ENCODE data around the gene CFAP299.
"Not testable (repeated sequence)": the region's sequence is repeated elsewhere in the genome, so short reads cannot be mapped to it uniquely, and the experiment has no call there.

CFAP299 gene

GRCh38 chr4:80335554-80336358 is at the start of gene CFAP299:
CFAP299 (plus strand) TSS chr4:80335730.
- DNase-seq = peak; percentile 78

DNA sequence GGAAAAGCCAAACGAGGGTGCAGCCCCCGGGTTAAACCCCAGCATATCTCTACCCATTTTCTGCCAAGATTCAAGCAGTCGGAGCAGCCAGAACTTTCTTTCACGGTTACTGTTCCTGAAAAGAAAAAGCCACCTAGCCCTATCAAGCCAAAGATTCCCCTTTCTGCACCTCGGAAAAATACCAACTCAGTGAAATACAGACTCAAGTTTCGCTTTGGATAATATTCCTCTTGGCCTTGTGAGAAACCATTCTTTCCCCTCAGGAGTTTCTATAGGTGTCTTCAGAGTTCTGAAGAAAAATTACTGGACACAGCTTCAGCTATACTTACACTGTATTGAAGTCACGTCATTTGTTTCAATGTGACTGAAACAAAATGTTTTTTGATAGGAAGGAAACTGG is 49.1 kb upstream of the CFAP299 start:
- DNase-seq = no peak

DNA sequence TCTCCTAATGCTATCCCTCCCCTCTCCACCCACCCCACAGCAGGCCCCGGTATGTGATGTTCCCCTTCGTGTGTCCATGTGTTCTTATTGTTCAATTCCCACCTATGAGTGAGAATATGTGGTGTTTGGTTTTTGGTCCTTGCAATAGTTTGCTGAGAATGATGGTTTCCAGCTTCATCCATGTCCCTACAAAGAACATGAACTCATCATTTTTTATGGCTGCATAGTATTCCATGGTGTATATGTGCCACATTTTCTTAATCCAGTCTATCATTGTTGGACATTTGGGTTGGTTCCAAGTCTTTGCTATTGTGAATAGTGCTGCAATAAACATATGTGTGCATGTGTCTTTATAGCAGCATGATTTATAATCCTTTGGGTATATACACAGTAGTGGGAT is 44.9 kb upstream of the CFAP299 start:
- not testable (repeated sequence) for DNase-seq

DNA sequence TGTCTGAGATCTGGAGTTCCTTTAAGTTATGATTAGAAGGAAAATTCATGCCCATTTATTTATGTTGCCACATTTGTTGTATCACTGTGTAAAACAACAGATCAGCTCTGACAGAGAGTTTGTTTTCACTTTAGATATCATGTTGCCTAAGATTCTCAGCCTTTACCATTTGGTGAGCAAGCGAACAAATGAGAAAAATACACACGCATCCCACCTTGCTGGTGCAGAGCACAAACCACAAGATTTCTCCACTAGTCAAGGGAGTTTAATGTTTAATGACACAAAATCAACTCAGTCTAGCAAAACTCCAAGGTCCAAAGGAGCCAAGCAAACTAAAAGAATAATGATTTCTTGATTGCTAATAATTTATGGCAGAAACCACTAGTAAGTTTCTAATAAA is 41.3 kb upstream of the CFAP299 start:
- no peak for DNase-seq

DNA sequence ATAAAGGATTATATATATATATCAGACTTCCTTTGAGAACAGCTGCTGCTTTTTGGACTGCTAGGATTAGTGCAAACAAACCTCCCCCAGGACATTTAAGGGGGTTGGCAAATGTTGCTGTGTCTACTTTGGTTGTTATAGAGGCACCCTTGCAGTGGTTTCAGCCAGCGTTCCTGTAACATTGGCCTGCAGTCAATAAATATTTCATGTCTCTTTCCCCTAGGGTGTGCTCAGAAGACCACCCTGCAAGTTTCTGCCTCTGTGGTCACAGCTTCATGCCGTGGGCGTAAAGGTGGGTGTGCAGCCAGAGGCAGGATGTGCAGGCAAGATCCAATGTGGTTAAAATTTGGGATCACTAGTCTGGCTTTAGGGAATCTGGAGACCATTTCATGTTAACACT is 40.2 kb upstream of the CFAP299 start:
- DNase-seq = no peak

DNA sequence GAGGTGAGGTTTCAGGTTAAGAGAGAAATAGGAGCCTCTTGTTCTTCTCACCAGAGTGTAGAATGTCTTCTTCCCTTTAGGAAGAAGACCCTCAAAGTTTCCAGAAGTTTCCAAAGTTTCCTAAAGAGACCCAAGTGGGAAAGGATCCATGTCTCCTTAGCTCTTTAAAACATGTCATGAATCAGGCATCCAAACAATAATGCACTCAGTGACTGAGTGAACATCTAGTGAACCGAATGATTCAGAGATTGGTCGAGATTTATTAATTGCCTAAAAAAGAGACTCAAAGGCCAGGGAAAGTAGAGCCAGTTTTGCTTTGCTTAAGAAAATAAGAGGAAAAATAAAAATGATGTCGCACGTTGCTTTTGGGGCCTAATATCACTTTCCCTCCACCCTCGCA is 39.7 kb upstream of the CFAP299 start:
- no peak for DNase-seq

DNA sequence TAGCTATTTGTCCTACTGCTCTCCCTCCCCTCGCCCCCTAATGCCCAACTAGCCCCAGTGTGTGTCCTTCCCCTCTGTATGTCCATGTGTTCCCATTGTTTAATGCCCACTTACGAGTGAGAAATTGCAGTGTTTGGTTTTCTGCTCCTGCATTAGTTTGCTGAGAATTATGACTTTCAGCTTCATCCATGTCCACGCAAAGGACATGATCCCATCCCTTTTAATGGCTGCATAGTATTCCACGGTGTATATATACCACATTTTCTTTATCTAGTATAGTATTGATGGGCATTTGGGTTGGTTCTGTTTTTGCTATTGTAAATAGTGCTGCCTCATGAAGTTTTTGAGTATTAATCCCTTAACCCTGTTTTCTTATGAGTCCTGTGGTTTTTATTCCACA is 33.6 kb upstream of the CFAP299 start:
- DNase-seq = no peak

DNA sequence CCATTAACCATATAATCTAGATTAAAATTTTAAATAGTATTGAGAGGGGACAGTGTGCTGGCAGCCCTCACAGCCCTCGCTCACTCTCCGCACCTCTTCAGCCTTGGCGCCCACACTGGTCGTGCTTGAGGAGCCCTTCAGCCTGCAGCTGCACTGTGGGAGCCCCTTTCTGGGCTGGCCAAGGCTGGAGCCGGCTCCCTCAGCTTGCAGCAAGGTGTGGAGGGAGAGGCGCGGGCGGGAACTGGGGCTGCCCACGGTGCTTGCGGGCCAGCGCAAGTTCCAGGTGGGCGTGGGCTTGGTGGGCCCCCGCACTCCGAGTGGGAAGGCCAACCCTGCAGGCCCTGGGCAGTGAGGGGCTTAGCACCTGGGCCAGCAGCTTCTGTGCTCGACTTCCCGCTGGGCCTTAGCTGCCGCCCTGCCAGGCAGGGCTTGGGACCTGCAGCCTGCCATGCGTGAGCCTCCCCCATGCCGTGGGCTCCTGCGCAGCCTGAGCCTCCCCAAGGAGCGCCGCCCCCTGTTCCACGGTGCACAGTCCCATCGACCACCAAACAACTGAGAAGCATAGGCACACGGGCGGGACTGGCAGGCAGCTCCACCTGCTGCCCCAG is 32.8 kb upstream of the CFAP299 start:
- no peak for DNase-seq

DNA sequence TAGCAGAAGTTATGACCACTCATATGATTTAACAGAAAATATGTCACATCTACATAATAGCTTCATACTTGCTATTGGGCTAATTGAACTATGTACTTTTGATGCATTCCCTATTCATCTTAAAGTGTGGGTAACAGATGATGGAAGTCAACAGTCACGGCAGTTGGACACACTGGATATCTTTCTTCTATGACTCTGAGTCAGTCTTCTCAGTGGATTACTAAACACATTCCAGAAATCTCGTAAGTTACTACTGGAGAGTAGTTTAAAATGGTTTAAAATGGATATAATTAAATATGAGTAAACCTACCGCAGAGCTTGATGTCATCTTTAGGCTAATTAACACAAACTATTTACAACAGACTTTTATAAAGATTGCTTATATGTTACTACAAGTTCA is 30.1 kb upstream of the CFAP299 start:
- DNase-seq = no peak

GRCh38 chr4:80306260-80306659 is 29.3 kb upstream of the CFAP299 start:
- DNase-seq = no peak

DNA sequence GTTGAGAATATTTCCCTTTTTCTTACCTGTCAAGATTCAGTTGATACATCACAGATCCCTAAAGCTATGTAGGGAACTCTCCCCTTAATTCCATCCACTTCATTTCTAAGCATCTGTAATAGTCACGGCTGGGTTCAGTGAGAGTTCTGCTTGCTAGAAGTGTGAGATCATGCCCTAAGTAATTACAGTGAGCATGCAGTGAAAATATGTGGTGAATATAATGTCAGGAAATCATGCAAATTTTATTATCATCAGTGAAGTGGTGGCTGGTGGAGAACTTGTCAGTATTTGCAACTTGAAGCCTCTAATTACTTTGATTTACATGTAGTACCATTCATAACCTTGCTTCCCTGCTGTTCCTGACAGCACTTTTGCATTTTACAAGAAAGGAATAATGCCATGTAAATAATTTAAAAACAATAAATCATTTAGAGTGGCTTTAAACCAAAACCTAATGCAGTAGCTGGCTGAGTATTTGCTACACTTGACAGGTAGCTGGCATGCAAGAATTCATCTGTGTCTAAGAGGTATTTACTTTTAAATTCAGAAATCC is 28.3 kb upstream of the CFAP299 start:
- no peak for DNase-seq

DNA sequence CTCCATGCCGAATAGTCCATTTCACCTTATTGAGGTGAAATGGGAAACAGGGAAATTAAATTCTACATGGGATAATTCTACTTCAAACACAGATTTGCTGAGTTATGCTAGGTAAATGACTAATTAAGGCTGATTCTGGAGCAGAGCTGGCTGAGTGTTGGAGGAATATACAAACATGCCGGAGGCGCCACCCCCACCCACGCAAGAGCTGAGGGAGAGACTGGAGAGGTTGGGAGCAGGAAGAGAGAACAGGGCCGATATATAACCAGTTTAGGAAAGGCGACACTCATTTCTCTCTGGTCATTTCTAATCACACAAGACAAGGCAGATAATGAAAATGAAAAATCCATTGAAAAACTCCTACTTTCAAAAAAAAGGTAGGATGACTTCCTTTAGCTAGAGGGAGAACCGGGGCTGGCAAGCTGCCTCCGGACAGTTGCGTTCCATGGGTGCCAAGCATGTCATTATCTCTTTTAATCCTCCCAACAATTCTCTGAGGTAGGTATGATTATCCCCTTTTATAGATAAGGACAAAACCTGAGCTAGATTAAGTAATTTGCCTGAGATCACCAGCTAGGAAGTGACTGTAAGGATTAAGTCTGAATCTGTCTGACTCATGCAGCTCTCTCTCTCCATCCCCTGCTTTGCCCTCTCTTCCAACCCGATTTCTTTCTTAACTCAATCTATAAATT is 27.6 kb upstream of the CFAP299 start:
- no peak for DNase-seq

- DNase-seq = no peak
Observed at GRCh38 chr4:80308466-80308822, 27.1 kb upstream of the CFAP299 start.

DNA sequence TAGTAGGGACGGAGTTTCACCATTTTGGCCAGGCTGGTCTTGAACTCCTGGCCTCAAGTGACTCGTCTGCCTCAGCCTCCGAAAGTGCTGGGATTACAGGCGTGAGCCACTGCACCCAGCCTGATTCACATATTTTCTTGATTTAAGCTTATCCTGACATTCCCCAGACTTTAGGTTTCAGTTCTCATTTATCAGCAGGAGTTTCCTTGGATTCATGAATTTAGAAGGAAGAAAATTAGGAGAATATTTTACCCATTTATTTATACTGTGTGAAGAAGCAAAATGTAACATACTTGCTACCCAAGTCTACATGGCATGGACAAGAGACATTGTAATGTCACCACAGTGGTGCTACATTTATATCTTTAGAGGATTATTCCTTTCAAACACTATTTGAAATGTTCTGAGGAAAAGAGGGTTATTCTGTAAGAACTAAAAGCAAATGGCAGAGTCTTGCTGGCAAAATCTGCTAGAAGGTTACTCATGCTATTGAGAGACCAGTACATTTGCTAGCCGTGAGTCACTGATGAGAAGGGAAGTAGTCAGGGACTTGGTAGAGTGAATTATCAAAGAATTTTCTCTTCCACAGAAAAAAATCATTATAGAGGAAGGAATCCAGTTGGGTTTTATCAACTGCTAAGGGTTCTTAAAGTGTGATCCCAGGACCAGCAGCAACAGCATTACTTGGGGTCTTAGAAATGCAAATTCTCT is 26.1 kb upstream of the CFAP299 start:
- DNase-seq = no peak

- DNase-seq = no peak
Observed at GRCh38 chr4:80311130-80311529, 24.4 kb upstream of the CFAP299 start.

DNA sequence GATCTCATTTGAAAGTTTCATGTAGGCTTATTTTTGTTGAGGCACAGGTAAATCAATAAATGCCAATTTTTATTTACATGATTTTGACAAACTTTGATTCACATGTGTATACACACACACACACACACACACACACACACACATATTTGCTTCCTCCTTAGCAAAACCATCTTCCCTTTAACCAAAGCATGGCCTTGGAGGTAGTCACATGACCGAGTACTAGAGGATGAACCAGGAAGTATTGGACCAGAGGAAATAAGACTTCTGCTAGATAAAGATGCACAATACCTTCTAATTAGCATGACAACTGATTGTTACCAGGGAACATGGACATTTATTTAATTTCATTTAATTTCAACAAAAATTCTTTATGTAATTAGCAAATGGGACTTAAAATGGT is 23.4 kb upstream of the CFAP299 start:
- no peak for DNase-seq

DNA sequence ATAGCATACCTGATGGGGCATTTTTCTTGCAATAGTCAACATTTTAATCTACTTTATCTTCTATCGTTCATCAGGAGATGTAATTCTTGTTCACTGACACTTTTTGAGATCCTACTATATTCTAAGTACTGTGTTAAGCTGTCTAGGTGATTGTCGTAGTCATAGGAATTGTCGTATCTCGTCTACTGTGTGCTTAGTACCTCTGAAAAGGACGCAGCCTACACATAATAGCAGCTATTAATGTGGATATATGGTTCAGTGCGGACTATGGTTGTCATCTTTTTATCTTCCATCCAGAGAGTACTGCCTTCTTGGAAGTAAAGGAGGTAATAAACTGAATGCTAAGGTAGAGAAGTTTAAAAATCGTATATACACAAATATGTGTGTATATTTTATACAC is 21.9 kb upstream of the CFAP299 start:
- no peak for DNase-seq

DNA sequence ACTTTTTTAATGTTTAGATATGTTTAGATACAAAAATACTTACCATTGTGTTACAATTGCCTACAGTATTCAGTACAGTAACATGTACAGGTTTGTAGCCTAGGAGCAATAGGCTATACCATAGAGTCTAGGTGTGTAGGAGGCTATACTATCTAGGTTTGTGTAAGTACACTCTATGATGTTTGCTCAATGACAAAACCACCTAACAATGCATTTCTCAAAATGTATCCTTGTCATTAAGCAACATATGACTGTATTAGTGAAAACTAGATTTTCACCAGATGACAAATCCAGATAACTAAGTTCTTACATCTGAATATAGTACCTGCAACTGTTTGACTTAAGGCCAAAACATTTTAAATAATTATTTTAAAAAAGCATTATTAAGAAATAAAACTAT is 19.7 kb upstream of the CFAP299 start:
- DNase-seq = not testable (repeated sequence)

DNA sequence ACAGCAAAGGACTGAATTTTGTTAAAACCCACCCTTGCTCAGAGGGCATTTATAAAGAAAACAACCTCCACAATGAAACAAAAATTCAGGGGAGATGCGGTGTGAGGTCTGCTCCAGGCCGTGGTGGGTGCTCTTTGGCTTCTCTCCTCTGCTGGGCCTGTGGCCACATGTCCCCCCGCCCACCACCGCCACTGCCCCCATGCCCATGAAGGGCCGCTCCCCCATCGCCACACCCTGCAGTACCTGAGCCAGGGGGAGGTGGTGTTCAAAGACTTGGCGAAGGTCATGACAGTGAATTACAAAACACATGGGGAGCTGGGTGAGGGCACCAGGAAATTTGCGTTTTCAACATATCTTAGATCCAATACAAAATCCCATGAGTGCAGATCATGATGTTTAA is 14.2 kb upstream of the CFAP299 start:
- no peak for DNase-seq

DNA sequence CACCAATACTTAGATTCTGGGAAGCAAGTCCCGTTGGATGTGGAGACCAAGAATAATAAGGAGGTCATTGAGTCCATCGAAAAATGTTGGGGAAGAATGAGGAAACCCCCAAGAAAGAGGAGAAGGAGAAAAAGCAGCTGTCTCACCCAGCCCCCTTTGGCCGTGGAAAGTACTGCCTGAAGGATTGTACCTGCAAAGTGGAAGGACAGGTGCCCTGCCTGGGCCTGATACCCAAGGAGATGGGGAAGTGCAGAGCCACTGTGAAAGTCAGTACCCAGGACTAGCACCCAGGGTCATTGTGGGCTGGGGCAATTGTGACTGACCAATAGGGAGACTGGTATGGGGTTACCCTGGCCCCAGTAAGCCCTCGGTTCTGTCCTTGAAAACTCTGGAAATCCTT is 13.8 kb upstream of the CFAP299 start:
- DNase-seq = no peak

DNA sequence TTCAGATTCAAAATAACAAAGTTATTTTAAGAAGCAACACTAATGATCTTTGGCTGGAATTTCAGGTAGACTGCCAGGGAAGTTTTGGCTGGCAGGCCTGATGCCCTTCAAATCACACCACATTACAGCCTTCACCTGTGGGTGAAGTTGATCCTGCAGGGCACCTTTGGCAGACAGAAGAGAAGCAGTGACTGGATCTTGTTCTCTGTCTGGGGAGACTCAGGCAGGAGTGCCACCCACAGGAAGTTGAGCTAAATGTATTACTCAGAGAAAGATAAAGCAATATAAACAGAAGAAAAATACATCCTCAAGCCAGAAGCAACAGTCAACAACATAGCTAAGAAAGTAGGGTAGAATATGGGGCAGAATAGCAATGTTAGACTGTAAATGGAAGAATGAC is 12.8 kb upstream of the CFAP299 start:
- DNase-seq = no peak

- no peak for DNase-seq
Observed at GRCh38 chr4:80324171-80324570, 11.4 kb upstream of the CFAP299 start.

DNA sequence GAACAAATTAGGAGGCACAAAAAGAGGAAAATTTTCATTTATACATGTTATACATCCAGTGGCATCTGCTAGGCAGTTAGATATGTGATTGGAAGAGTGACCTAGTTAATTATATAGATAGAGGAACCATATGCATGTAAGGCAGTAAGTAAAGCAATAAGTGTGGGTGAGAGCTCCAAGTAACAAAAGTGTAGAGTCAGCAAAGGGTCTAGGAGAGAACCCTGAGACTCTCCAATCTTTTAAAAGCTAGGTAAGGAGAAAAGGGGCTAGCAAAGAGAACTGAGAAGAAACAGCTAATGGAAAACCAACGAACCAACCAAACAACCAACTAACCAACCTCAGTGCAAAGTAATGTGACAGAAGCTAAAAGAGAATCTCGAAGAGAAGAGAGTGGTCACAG is 3.8 kb upstream of the CFAP299 start:
- DNase-seq = no peak
